PC-3 (cell line): ENCODE data around the gene DMBX1. TPM values are rescaled to one million over a fixed set of nuclear protein-coding genes. Genes with fewer than 3 reads are reported as not detected.

Source experiments
- ATAC-seq: fragments of 200-7000 bp; cut with Tn5 transposase; 2 replicates; pipeline ENCODE4 v1.9.1; 2020; ENCODE audit warnings: mild to moderate bottlenecking, moderate library complexity
- BruUV-seq: library from RNA; stranded (reverse); fragments of 400-500 nt; replicated peaks from 2 replicates; lab custom pipeline; 2021; lab: Mats Ljungman, UMichigan
- CTCF ChIA-PET: fragments of 300-600 bp; sonication (Branson Sonifier 250); formaldehyde crosslinking; loops from one replicate; lab custom pipeline; 2022; ENCODE audit warnings: antibody characterized with exemption; lab: Charles Lee
- POLR2A ChIA-PET: fragments of 300-600 bp; sonication (Branson Sonifier 250); formaldehyde crosslinking; loops from one replicate; lab custom pipeline; 2022; ENCODE audit warnings: antibody characterized with exemption; ENCODE audit not compliant: unreplicated experiment; lab: Charles Lee
- DNase-seq: peaks from one replicate; pipeline ENCODE4 v3.0.0-alpha.2; 2015
- H2AFZ ChIP-seq: fragments of 300-600 bp; sonication (generic); 2 replicates; pipeline ENCODE4 v1.6.0; 2016; ENCODE audit warnings: antibody characterized with exemption, low read length
- H3F3A ChIP-seq: fragments of 300-600 bp; sonication (generic); one replicate; pipeline ENCODE4 v1.6.0; 2017; ENCODE audit warnings: antibody characterized with exemption, low read length, control low read depth, mild to moderate bottlenecking; ENCODE audit not compliant: unreplicated experiment
- H3K27ac ChIP-seq: fragments of 300-600 bp; sonication (generic); 2 replicates; pipeline ENCODE4 v1.5.1; 2016; ENCODE audit warnings: mild to moderate bottlenecking, low read length
- H3K27me3 ChIP-seq: fragments of 300-600 bp; sonication (generic); 2 replicates; pipeline ENCODE4 v1.6.1; 2016; ENCODE audit warnings: low read length, mixed read lengths
- H3K36me3 ChIP-seq: fragments of 300-600 bp; sonication (generic); 2 replicates; pipeline ENCODE4 v1.6.1; 2016; ENCODE audit warnings: low read depth, mixed run types, low read length, mixed read lengths
- H3K4me1 ChIP-seq: fragments of 300-600 bp; sonication (generic); 2 replicates; pipeline ENCODE4 v1.5.1; 2016; ENCODE audit warnings: low read length; ENCODE audit not compliant: insufficient read depth
- H3K4me2 ChIP-seq: fragments of 300-600 bp; sonication (generic); 2 replicates; pipeline ENCODE4 v1.6.0; 2016; ENCODE audit warnings: low read length
- H3K4me3 ChIP-seq: fragments of 300-600 bp; sonication (generic); 2 replicates; pipeline ENCODE4 v1.5.1; 2016; ENCODE audit warnings: mild to moderate bottlenecking, low read length, mixed read lengths
- H3K79me2 ChIP-seq: fragments of 300-600 bp; sonication (generic); 2 replicates; pipeline ENCODE4 v1.6.1; 2017; ENCODE audit warnings: low read length, mixed read lengths
- H3K9ac ChIP-seq: fragments of 300-600 bp; sonication (generic); 2 replicates; pipeline ENCODE4 v1.6.0; 2016; ENCODE audit warnings: mild to moderate bottlenecking, low read length
- H3K9me2 ChIP-seq: fragments of 300-600 bp; sonication (generic); replicated peaks from 2 replicates; pipeline ENCODE4 v1.6.1; 2016; ENCODE audit warnings: mixed run types, low read length, mixed read lengths
- H3K9me3 ChIP-seq: fragments of 300-600 bp; sonication (generic); 2 replicates; pipeline ENCODE4 v1.6.1; 2016; ENCODE audit warnings: low read length, mixed read lengths
- H4K20me1 ChIP-seq: fragments of 300-600 bp; sonication (generic); 2 replicates; pipeline ENCODE4 v1.6.1; 2016; ENCODE audit warnings: low read length, mixed read lengths
- EZH2 ChIP-seq: fragments of 300-600 bp; sonication (generic); IDR thresholded peaks from one replicate; pipeline ENCODE4 v1.6.1; 2017; ENCODE audit warnings: antibody characterized with exemption, mild to moderate bottlenecking, low read length; ENCODE audit not compliant: unreplicated experiment
- EZH2phosphoT487 ChIP-seq: fragments of 300-600 bp; sonication (generic); IDR thresholded peaks from 2 replicates; pipeline ENCODE4 v1.6.1; 2018; ENCODE audit warnings: mild to moderate bottlenecking, antibody characterized with exemption, low read length, borderline replicate concordance
- intact Hi-C: fragments of 100-400 bp; cut with micrococcal nuclease; formaldehyde crosslinking; loops from 2 replicates; pipeline ENCODE4 v1.9.0; 2023
- total RNA-seq: library from RNA; depleted of rRNA; stranded (reverse); fragments of >200 nt; gene quantifications from 2 replicates; pipeline ENCODE4 v1.2.3, GENCODE V29; 2014
- TF ChIP-seq, protein P1 (sequence below): fragments of 300-600 bp; sonication (generic); conservative IDR thresholded peaks from 2 replicates; pipeline ENCODE4 v1.5.1; 2017; ENCODE audit warnings: antibody characterized with exemption, low read depth, mild to moderate bottlenecking, low read length

DMBX1 gene
- total RNA-seq, 1 experiment from 2014 or later: 2.4 TPM

DNA sequence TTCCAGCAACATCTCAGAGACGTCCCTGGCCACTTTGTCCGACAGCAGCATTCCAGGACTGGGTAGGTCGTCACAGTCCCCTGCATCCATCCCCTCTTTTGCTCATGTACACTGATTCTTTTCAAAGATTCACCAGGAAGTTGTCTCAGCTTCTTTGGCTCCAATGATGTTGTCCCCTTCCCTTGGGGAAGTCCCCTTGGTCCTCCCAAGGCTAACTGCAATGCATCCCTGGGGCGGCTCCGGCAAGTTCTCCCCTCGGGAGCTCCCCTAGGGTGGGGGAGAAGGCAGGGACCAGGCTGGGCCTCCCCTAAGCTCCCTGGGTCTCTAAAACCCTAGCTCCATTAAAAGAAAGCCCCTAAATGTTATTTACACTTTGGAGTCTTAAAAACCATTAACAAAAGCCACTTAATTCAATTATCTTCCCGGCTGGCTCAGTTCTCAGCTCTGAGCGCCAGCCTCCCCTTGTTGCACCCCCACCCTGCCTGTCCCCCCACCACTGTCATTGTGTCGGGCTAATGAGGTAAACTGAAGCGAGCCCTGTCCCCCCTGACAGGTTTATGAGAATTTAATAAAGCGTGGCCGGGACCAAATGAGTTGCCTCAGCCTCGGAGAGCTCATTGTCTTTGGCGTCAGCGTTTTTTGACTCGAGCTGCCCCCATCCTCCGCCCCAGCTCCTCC, 36.5 kb downstream of the DMBX1 start:
- no peak overlapping the region for H3K4me3 ChIP-seq
- TF ChIP-seq EZH2phosphoT487 (no peak), EZH2 (no peak)
- TF ChIP-seq, protein P1, sequence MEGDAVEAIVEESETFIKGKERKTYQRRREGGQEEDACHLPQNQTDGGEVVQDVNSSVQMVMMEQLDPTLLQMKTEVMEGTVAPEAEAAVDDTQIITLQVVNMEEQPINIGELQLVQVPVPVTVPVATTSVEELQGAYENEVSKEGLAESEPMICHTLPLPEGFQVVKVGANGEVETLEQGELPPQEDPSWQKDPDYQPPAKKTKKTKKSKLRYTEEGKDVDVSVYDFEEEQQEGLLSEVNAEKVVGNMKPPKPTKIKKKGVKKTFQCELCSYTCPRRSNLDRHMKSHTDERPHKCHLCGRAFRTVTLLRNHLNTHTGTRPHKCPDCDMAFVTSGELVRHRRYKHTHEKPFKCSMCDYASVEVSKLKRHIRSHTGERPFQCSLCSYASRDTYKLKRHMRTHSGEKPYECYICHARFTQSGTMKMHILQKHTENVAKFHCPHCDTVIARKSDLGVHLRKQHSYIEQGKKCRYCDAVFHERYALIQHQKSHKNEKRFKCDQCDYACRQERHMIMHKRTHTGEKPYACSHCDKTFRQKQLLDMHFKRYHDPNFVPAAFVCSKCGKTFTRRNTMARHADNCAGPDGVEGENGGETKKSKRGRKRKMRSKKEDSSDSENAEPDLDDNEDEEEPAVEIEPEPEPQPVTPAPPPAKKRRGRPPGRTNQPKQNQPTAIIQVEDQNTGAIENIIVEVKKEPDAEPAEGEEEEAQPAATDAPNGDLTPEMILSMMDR: no peak
- no peaks in the 10 kb centered on the region for H4K20me1 ChIP-seq
- ChIA-PET POLR2A (no interaction called here), CTCF (no interaction called here)
- H3K79me2 ChIP-seq: no peaks in the 10 kb centered on the region
- ATAC-seq: no peak
- no peak overlapping the region for H3K27ac ChIP-seq
- no peaks in the 10 kb centered on the region for H3K27me3 ChIP-seq
- peaks cover 30% of the 10 kb centered on the region for H3K4me1 ChIP-seq
- H3K9ac ChIP-seq: no peak overlapping the region
- H3F3A ChIP-seq: no peaks in the 10 kb centered on the region
- no peaks in the 10 kb centered on the region for H3K36me3 ChIP-seq
- intact Hi-C loops: no loop called here
- H2AFZ ChIP-seq: no peak overlapping the region
- no peaks in the 10 kb centered on the region for H3K9me3 ChIP-seq
- no peak for DNase-seq
- BruUV-seq: no TSS peak
- H3K9me2 ChIP-seq: no peaks in the 10 kb centered on the region
- no peak overlapping the region for H3K4me2 ChIP-seq

DNA sequence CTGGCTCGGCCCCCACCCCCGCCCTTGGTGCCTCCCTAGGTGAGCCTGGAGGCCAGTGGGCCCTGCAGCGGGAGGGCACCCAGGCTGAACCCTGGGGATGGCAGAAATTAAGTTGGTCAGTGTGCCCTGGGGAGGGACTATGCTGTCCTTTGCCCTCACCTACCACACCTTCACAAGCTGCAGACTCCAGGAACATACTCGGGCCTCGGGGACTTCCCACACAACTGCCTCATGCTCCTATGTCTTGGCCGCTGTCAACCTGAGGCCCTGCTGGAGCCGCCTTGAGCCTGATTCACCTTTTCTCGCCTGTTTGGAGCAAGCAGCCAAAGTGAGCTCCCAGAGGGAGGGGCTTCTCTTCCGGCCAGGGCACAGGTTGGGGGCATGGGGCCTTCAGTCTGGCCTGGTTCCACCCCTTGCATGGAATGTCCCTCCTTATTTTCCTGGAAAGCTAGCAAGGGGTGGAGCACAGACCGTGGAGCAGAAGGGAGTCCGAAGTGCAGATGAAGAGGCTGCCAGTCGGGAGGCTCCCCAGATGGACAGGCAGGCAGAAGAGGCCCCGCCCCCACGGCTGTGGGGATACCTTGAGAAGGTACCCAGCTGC, 37.2 kb downstream of the DMBX1 start:
- Histone ChIP-seq H3F3A (no peaks in the 10 kb centered on the region), H3K27ac (no peak overlapping the region), H3K4me3 (no peak overlapping the region), H3K9ac (no peak overlapping the region), H2AFZ (no peak overlapping the region), H3K36me3 (no peaks in the 10 kb centered on the region), H3K4me2 (no peak overlapping the region), H3K79me2 (no peaks in the 10 kb centered on the region), H3K9me3 (no peaks in the 10 kb centered on the region), H3K4me1 (peaks cover 24% of the 10 kb centered on the region), H3K9me2 (no peaks in the 10 kb centered on the region), H3K27me3 (no peaks in the 10 kb centered on the region), H4K20me1 (no peaks in the 10 kb centered on the region)
- TF ChIP-seq EZH2: no peak
- no peak for TF ChIP-seq EZH2phosphoT487
- TF ChIP-seq, protein P1: no peak
- no TSS peak for BruUV-seq
- intact Hi-C loops: no loop called here
- CTCF ChIA-PET: interaction anchor here (0.8 kb wide), 1 partner anchor 80 kb away, joined by 3 read pairs; no protein-coding TSS in a partner anchor
- no peak for ATAC-seq
- POLR2A ChIA-PET: no interaction called here
- no peak for DNase-seq
